Mammary epithelial cell (primary cell): ENCODE measurements around the gene ST6GALNAC4.

ENCODE experiments used
- EZH2 ChIP-seq: IDR thresholded peaks from 2 replicates; pipeline ENCODE4 v1.6.1; 2012; ENCODE audit warnings: low read length, inconsistent platforms, borderline replicate concordance
- TF ChIP-seq, protein P1 (sequence below), 2 donors: IDR thresholded peaks in 1 of 2; conservative IDR thresholded peaks in 1 of 2; 2 replicates each; pipeline ENCODE4 v1.5.1; 2011 to 2012; ENCODE audit warnings: inconsistent platforms in 2 of 2, low read length in 2 of 2, mild to moderate bottlenecking in 2 of 2, control low read depth in 1 of 2, low read depth in 1 of 2; ENCODE audit not compliant: insufficient read depth in 1 of 2; ENCODE audit errors: extremely low read depth in 1 of 2

DNA sequence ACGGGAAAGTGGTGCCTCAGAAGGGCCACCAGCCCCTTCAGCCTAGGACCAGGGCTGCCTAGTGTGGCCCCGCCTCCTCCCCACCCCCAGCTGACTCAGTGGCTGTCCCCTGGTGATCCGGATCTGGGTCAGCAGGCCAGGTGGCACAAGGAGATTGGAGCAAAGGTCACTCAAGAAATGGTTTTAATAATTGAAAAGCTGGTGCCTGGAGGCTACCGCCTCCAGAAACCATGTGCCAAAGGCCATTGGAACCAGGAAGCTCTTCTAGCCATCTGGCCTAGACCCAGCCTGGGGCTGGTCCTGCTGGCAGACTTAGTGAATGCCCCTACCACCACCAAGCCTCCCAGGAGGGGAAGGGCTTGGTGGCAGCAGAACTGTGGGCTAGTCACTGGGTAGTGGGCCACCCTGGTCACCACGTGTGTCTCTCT is 1.5 kb downstream of the ST6GALNAC4 start:
- TF ChIP-seq, protein P1, sequence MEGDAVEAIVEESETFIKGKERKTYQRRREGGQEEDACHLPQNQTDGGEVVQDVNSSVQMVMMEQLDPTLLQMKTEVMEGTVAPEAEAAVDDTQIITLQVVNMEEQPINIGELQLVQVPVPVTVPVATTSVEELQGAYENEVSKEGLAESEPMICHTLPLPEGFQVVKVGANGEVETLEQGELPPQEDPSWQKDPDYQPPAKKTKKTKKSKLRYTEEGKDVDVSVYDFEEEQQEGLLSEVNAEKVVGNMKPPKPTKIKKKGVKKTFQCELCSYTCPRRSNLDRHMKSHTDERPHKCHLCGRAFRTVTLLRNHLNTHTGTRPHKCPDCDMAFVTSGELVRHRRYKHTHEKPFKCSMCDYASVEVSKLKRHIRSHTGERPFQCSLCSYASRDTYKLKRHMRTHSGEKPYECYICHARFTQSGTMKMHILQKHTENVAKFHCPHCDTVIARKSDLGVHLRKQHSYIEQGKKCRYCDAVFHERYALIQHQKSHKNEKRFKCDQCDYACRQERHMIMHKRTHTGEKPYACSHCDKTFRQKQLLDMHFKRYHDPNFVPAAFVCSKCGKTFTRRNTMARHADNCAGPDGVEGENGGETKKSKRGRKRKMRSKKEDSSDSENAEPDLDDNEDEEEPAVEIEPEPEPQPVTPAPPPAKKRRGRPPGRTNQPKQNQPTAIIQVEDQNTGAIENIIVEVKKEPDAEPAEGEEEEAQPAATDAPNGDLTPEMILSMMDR (conservative IDR thresholded peaks at IDR 0.05 in 1 of 2, IDR thresholded peaks at IDR 0.05 in 1 of 2; ENCODE audit: extremely low read depth in 1 of 2, insufficient read depth in 1 of 2, low read depth in 1 of 2, low read length in 2 of 2), result no peak
- no peak for TF ChIP-seq EZH2
